GM12878 (cell line): Measurements from ENCODE around the gene STK11. TPM values are rescaled to one million over a fixed set of nuclear protein-coding genes. Genes with fewer than 3 reads are reported as not detected.

ENCODE experiments used
- ATAC-seq: fragments of 200-7000 bp; cut with Tn5 transposase; 3 replicates; pipeline ENCODE4 v1.9.1; 2020; ENCODE audit warnings: mild to moderate bottlenecking, moderate library complexity
- BruUV-seq: library from RNA; stranded (reverse); fragments of 400-500 nt; replicated peaks from 2 replicates; lab custom pipeline; 2021; lab: Mats Ljungman, UMichigan
- CTCF ChIA-PET: fragments of 300-600 bp; sonication (Branson Sonifier 250); formaldehyde crosslinking; extraction: SDS; loops from one replicate; lab custom pipeline; 2021; ENCODE audit warnings: inconsistent platforms; lab: Yijun Ruan, JAX
- POLR2A ChIA-PET: fragments of 350-600 bp; formaldehyde crosslinking; extraction: SDS; loops from one replicate; lab custom pipeline; 2021; ENCODE audit warnings: inconsistent platforms; lab: Charles Lee
- RAD21 ChIA-PET: fragments of 300-600 bp; sonication (Branson Sonifier 250); formaldehyde crosslinking; loops from one replicate; lab custom pipeline; 2023; ENCODE audit warnings: antibody characterized with exemption; ENCODE audit not compliant: unreplicated experiment; lab: Charles Lee
- SMC1A ChIA-PET: fragments of 300-600 bp; sonication (Branson Sonifier 250); formaldehyde crosslinking; loops from one replicate; lab custom pipeline; 2023; ENCODE audit not compliant: unreplicated experiment, uncharacterized antibody; lab: Charles Lee
- DNase-seq: peaks from one replicate; pipeline ENCODE4 v3.0.0-alpha.2; 2011; ENCODE audit warnings: low read depth, low spot score
- FAIRE-seq: peaks from 3 replicates; lab custom pipeline; 2011; peaks lifted over from hg19 to GRCh38; lab: Jason Lieb, UNC
- H2AFZ ChIP-seq: 2 replicates; pipeline ENCODE4 v1.6.0; 2011; ENCODE audit warnings: low read depth, low read length, control low read depth; ENCODE audit not compliant: control insufficient read depth
- H3K27ac ChIP-seq: 2 replicates; pipeline ENCODE4 v1.5.1; 2011; ENCODE audit warnings: control low read depth; ENCODE audit not compliant: control insufficient read depth, insufficient read depth
- H3K27me3 ChIP-seq, 2 experiments: replicated peaks in 1 of 2; 2 replicates each; pipeline versions ENCODE4 v1.6.0 to v1.6.1; 2011; ENCODE audit warnings: low read length in 1 of 2; ENCODE audit not compliant: control insufficient read depth in 2 of 2, insufficient read depth in 2 of 2
- H3K36me3 ChIP-seq, 2 experiments: 2 replicates each; pipeline ENCODE4 v1.5.1; 2011; ENCODE audit warnings: low read length in 1 of 2; ENCODE audit not compliant: control insufficient read depth in 2 of 2, insufficient read depth in 2 of 2
- H3K4me1 ChIP-seq: 2 replicates; pipeline ENCODE4 v1.6.1; 2011; ENCODE audit warnings: mild to moderate bottlenecking, low read length, moderate library complexity, mixed read lengths; ENCODE audit not compliant: control insufficient read depth, insufficient read depth
- H3K4me2 ChIP-seq: 2 replicates; pipeline ENCODE4 v1.6.0; 2011; ENCODE audit warnings: control low read depth; ENCODE audit not compliant: control insufficient read depth, insufficient read depth
- H3K4me3 ChIP-seq: fragments of 200-600 bp; sonication (generic); 2 replicates; pipeline ENCODE4 v1.5.1; 2016
- H3K79me2 ChIP-seq: 2 replicates; pipeline ENCODE4 v1.6.0; 2011; ENCODE audit warnings: low read length; ENCODE audit not compliant: control insufficient read depth, insufficient read depth
- H3K9ac ChIP-seq: 2 replicates; pipeline ENCODE4 v1.8.0; 2011; ENCODE audit warnings: low read length, control low read depth, mixed read lengths; ENCODE audit not compliant: control insufficient read depth, insufficient read depth
- H3K9me3 ChIP-seq: replicated peaks from 3 replicates; pipeline ENCODE4 v1.5.1; 2011; ENCODE audit warnings: mild to moderate bottlenecking, low read length; ENCODE audit not compliant: control insufficient read depth, insufficient read depth
- H4K20me1 ChIP-seq: 2 replicates; pipeline ENCODE4 v1.6.0; 2011; ENCODE audit not compliant: control insufficient read depth, insufficient read depth
- ATF7 ChIP-seq: fragments of 450-650 bp; IDR thresholded peaks from 2 replicates; pipeline ENCODE4 v1.6.1; 2016; ENCODE audit warnings: low read depth, mild to moderate bottlenecking
- BCL11A ChIP-seq: IDR thresholded peaks from 2 replicates; pipeline ENCODE4 v1.6.1; 2011; ENCODE audit warnings: low read depth, low read length
- BHLHE40 ChIP-seq, 2 experiments: fragments of 450-650 bp in 1 of 2; IDR thresholded peaks; 2 replicates each; pipeline ENCODE4 v1.6.1; 2011 to 2017; ENCODE audit warnings: low read depth in 2 of 2, borderline replicate concordance in 1 of 2, improper control_type of control experiment in 1 of 2, low read length in 1 of 2, mild to moderate bottlenecking in 1 of 2
- BMI1 ChIP-seq: fragments of 450-650 bp; IDR thresholded peaks from 2 replicates; pipeline ENCODE4 v1.6.1; 2016; ENCODE audit warnings: mild to moderate bottlenecking, moderate library complexity, borderline replicate concordance
- BRCA1 ChIP-seq: IDR thresholded peaks from 2 replicates; pipeline ENCODE4 v1.6.1; 2011; ENCODE audit warnings: low read depth, low read length, improper control_type of control experiment
- CHD1 ChIP-seq: IDR thresholded peaks from 2 replicates; pipeline ENCODE4 v1.6.1; 2012; ENCODE audit warnings: low read depth, low read length, improper control_type of control experiment
- EGR1 ChIP-seq, 2 experiments: IDR thresholded peaks; 1 replicate in 1 of 2; 2 replicates in 1 of 2; pipeline ENCODE4 v1.6.1; 2011 to 2012; ENCODE audit warnings: low read depth in 2 of 2, low read length in 2 of 2, borderline replicate concordance in 1 of 2, mild to moderate bottlenecking in 1 of 2, moderate library complexity in 1 of 2
- ELK1 ChIP-seq: IDR thresholded peaks from 2 replicates; pipeline ENCODE4 v1.6.1; 2012; ENCODE audit warnings: low read depth, low read length, improper control_type of control experiment
- MTA2 ChIP-seq: fragments of 450-650 bp; IDR thresholded peaks from 2 replicates; pipeline ENCODE4 v1.6.1; 2016; ENCODE audit warnings: low read depth, mild to moderate bottlenecking, moderate library complexity
- MYC ChIP-seq: IDR thresholded peaks from 2 replicates; pipeline ENCODE4 v1.6.1; 2011; ENCODE audit warnings: mild to moderate bottlenecking, low read length, moderate library complexity, inconsistent platforms; ENCODE audit not compliant: insufficient read depth, insufficient replicate concordance, insufficient read length, severe bottlenecking
- NFYB ChIP-seq: IDR thresholded peaks from 2 replicates; pipeline ENCODE4 v1.6.1; 2011; ENCODE audit warnings: low read depth, mild to moderate bottlenecking, low read length, improper control_type of control experiment, moderate library complexity; ENCODE audit not compliant: insufficient read depth
- RCOR1 ChIP-seq: conservative IDR thresholded peaks from 2 replicates; pipeline ENCODE4 v1.6.1; 2012; ENCODE audit warnings: low read depth, low read length, improper control_type of control experiment
- RUNX3 ChIP-seq: IDR thresholded peaks from 2 replicates; pipeline ENCODE4 v1.6.1; 2012; ENCODE audit warnings: low read length, inconsistent platforms
- SIN3A ChIP-seq: IDR thresholded peaks from 2 replicates; pipeline ENCODE4 v1.6.1; 2012; ENCODE audit warnings: low read depth, low read length, improper control_type of control experiment
- SIX5 ChIP-seq: IDR thresholded peaks from 2 replicates; pipeline ENCODE4 v1.6.1; 2011; ENCODE audit warnings: mild to moderate bottlenecking, low read depth, low read length, moderate library complexity; ENCODE audit not compliant: severe bottlenecking
- SUZ12 ChIP-seq: fragments of 200-600 bp; sonication (generic); IDR thresholded peaks from one replicate; pipeline ENCODE4 v1.6.1; 2018; ENCODE audit warnings: antibody characterized with exemption, mild to moderate bottlenecking; ENCODE audit not compliant: unreplicated experiment
- TCF7 ChIP-seq: IDR thresholded peaks from 2 replicates; pipeline ENCODE4 v1.6.1; 2014; ENCODE audit warnings: antibody characterized with exemption, borderline replicate concordance
- USF2 ChIP-seq: IDR thresholded peaks from 2 replicates; pipeline ENCODE4 v1.6.1; 2011; ENCODE audit warnings: low read depth, low read length, improper control_type of control experiment, borderline replicate concordance
- ZNF687 ChIP-seq: fragments of 450-650 bp; IDR thresholded peaks from 2 replicates; pipeline ENCODE4 v1.6.1; 2017; ENCODE audit warnings: mild to moderate bottlenecking, moderate library complexity
- WGBS: methylation state at CpG from one replicate; pipeline ENCODE4 v1.1.6; 2016; ENCODE audit warnings: low lambda C conversion rate; ENCODE audit not compliant: insufficient replicate concordance, insufficient coverage; ENCODE audit errors: missing lambda C conversion rate; 5-methylcytosine and 5-hydroxymethylcytosine counted together
- in situ Hi-C: fragments of 300-500 bp; cut with MboI; formaldehyde crosslinking; loops from 9 replicates; pipeline ENCODE4 v1.14.3; 2018; ENCODE audit warnings: mixed read lengths
- intact Hi-C: fragments of 100-400 bp; cut with micrococcal nuclease; formaldehyde crosslinking; loops from one replicate; pipeline ENCODE4 v1.14.2; 2022; ENCODE audit not compliant: unreplicated experiment
- polyA plus RNA-seq, 11 experiments: library from polyadenylated mRNA; depleted of rRNA in 4 of 11; unstranded in 6 of 11; stranded (reverse) in 5 of 11; fragments of >200 nt; fragmentation: Nextera tagmentation in 4 of 11; fragmentation: Illumina TruSeq in 1 of 11; extraction: Ambion mirVana in 4 of 11; extraction: Trizol in 1 of 11; gene quantifications; 1 replicate in 1 of 11; 2 replicates in 10 of 11; pipeline versions ENCODE4 v1.2.1 to v1.2.3, GENCODE V29; 2011 to 2016; ENCODE audit warnings: inconsistent platforms in 2 of 11, missing spikeins in 2 of 11, low read depth in 1 of 11
- total RNA-seq, 4 experiments: library from RNA; depleted of rRNA in 3 of 4; stranded (reverse); fragments of >200 nt in 3 of 4; fragmentation: Illumina TruSeq in 1 of 4; extraction: Trizol in 1 of 4; gene quantifications; 2 replicates each; pipeline versions ENCODE4 v1.2.1 to v1.2.3, GENCODE V29; 2013 to 2021

Gene STK11
- total and polyA plus RNA-seq, 10 of the 15 experiments (the other 5 are each of a cell fraction or from before 2014, with no cell fraction given), result 0.33 to 71.0 (median 23.8) TPM

GRCh38 chr19:1239420-1239795, 33.8 kb downstream of the STK11 start:
- Histone ChIP-seq H3K79me2 (peaks cover 15% of the 10 kb centered on the region), H3K36me3 (no peaks in the 10 kb centered on the region; a peak in 1 of 4 replicates), H3K4me1 (peaks cover 17% of the 10 kb centered on the region), H2AFZ (no peak overlapping the region), H3K9ac (no peak overlapping the region), H4K20me1 (no peaks in the 10 kb centered on the region), H3K4me2 (no peak overlapping the region), H3K4me3 (no peak overlapping the region), H3K27me3 (peaks cover 0 to 10% of the 10 kb centered on the region in 2 experiments; a peak in 3 of 4 replicates), H3K9me3 (no peaks in the 10 kb centered on the region; the same call in 2 of the 3 replicates), H3K27ac (no peak overlapping the region)
- intact Hi-C loops (no loop called here), in situ Hi-C loops (no loop called here)
- ATAC-seq (no peak), DNase-seq (no peak), FAIRE-seq (no peak)
- ChIA-PET CTCF (interaction anchor here (0.6 to 2.7 kb wide), 4 partner anchors 25 to 213 kb away, joined by 3 to 10 read pairs (median 4); partner anchors contain the start of gene CNN2), POLR2A (no interaction called here), SMC1A (no interaction called here), RAD21 (no interaction called here)
- 74% methylated on average over 11 of the region's 11 CpGs for WGBS
- no TSS peak for BruUV-seq
- no peak for TF ChIP-seq SUZ12
- TF ChIP-seq BHLHE40 (IDR thresholded peaks at IDR 0.05; ENCODE audit: borderline replicate concordance in 1 of 2, low read depth in 2 of 2, low read length in 1 of 2), result no peak
- TF ChIP-seq SIN3A, result no peak
- no peak for TF ChIP-seq CHD1
- TF ChIP-seq EGR1 (IDR thresholded peaks at IDR 0.05; ENCODE audit: borderline replicate concordance in 1 of 2, low read depth in 2 of 2, low read length in 2 of 2), result no peak
- no peak for TF ChIP-seq ATF7
- no peak for TF ChIP-seq MTA2
- no peak for TF ChIP-seq MYC
- TF ChIP-seq BMI1, result no peak
- TF ChIP-seq USF2, result no peak
- no peak for TF ChIP-seq ZNF687
- no peak for TF ChIP-seq BRCA1
- TF ChIP-seq ELK1, result no peak
- TF ChIP-seq NFYB, result no peak
- TF ChIP-seq BCL11A, result no peak
- no peak for TF ChIP-seq RCOR1
- no peak for TF ChIP-seq TCF7
- TF ChIP-seq SIX5, result no peak
- no peak for TF ChIP-seq RUNX3
